GM10248 (cell line): ENCODE data around the gene CHCHD5.

Experiments
- CTCF ChIA-PET: fragments of 300-600 bp; sonication (Branson Sonifier 250); formaldehyde crosslinking; extraction: SDS; loops from one replicate; lab custom pipeline; 2021; ENCODE audit warnings: antibody characterized with exemption; lab: Yijun Ruan, JAX
- POLR2A ChIA-PET: fragments of 350-650 bp; sonication (Branson Sonifier 250); formaldehyde crosslinking; extraction: SDS; loops from one replicate; lab custom pipeline; 2020; ENCODE audit warnings: antibody characterized with exemption; lab: Yijun Ruan, JAX
- DNase-seq: peaks from one replicate; pipeline ENCODE4 v3.0.0; 2012; ENCODE audit errors: extremely low spot score
- CTCF ChIP-seq: IDR thresholded peaks from 2 replicates; pipeline ENCODE4 v1.5.1; 2012; ENCODE audit warnings: mild to moderate bottlenecking, low read depth; ENCODE audit errors: extremely low read depth, missing control alignments, control extremely low read depth

Gene CHCHD5

DNA sequence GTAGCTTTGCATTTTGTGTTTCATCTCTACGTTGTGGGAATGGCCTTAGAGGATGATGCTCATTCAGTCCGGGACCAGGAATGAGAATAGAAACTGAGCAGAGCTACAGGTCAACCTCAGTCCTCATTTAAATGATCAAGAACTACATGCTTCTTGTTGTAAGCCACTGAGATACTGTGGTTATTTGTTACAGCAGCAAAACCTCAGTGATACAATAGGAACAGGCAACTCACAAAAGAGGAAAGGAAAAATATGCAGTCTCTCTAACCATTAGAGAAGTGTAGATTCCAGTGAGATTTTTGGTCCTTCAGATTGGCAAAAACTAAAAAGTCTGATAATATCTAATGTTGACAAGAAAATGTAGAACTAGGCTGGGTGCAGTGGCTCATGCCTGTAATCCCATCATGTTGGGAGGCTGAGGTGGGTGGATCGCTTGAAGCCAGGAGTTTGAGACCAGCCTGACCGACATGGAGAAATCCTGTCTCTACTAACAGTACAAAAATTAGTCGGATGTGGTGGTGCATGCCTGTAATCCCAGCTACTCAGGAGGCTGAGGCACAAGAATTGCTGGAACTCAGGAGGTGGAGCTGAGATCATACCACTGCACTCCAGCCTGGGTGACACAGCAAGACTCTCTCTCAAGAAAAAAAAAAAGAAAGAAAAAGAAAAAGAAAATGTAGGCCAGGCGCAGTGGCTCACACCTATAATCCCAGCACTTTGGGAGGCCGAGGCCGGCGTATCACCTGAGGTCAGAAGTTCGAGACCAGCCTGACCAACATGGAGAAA lies 13.3 kb downstream of the CHCHD5 start:
- ChIA-PET POLR2A (no interaction called here), CTCF (interaction anchor here (0.9 to 2.5 kb wide), 8 partner anchors 11 to 142 kb away, joined by 3 to 13 read pairs (median 4); no protein-coding TSS in a partner anchor)
- DNase-seq = no peak

GRCh38 chr2:112600634-112601033 lies 16.2 kb downstream of the CHCHD5 start:
- CTCF ChIA-PET = interaction anchor here (0.8 to 9.8 kb wide), 39 partner anchors 8 to 341 kb away, joined by 3 to 147 read pairs (median 5); partner anchors contain the start of gene CHCHD5
- no peak for TF ChIP-seq CTCF
- DNase-seq = no peak
- POLR2A ChIA-PET = interaction anchor here (0.7 kb wide), 2 partner anchors 30 to 1926 kb away, joined by 3 to 4 read pairs; no protein-coding TSS in a partner anchor

More for the DNA sequence above, 13.3 kb downstream of the CHCHD5 start:
- TF ChIP-seq CTCF = no peak

DNA sequence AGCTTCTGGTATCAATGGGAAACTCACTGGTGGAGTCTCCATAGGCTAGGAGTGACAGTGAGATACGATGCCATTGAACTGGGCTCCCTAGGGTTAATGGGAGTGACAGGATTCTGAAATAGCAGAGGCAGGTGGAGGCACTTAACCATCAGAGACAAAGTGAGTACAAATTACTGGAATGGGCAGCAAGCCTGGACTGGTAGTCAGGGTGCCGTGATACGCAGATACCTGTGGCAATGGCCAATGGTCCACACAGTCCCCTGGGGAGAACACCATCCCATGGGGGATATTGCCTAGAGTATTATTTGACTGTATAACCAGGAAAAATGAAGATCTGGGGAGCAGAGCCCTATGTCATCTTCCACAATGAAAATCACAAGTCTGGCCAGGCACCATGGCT lies 17.3 kb downstream of the CHCHD5 start:
- TF ChIP-seq CTCF = no peak
- no peak for DNase-seq
- CTCF ChIA-PET = interaction anchor here (0.8 to 9.8 kb wide), 8 partner anchors 11 to 340 kb away, joined by 3 to 147 read pairs (median 8); no protein-coding TSS in a partner anchor
- POLR2A ChIA-PET = no interaction called here

GRCh38 chr2:112602917-112603316 lies 18.5 kb downstream of the CHCHD5 start:
- POLR2A ChIA-PET = no interaction called here
- TF ChIP-seq CTCF = no peak
- CTCF ChIA-PET = interaction anchor here (2.0 to 9.8 kb wide), 3 partner anchors 89 to 339 kb away, joined by 5 to 147 read pairs (median 19); no protein-coding TSS in a partner anchor
- no peak for DNase-seq

DNA sequence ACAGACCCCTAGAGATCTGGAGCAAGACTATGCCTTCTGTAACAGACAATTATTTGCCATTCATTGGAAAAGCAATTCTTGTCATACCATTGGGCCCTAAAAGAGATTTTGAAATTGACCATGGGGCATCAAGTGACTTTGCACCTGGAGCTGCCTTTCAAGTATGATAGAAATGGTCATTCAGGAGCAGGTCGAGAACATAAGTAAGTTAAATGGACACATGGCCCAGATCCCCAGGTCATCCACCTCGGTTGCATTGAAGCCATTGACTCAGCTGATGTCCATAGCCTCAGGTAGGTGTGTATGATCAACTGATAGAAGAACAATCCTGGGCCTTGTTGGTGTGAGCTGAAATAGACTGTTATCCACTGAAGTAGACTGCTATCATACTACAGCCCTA lies 19.3 kb downstream of the CHCHD5 start:
- CTCF ChIA-PET = interaction anchor here (1.2 to 9.8 kb wide), 7 partner anchors 20 to 338 kb away, joined by 3 to 147 read pairs (median 5); no protein-coding TSS in a partner anchor
- no peak for TF ChIP-seq CTCF
- POLR2A ChIA-PET = no interaction called here
- no peak for DNase-seq

DNA sequence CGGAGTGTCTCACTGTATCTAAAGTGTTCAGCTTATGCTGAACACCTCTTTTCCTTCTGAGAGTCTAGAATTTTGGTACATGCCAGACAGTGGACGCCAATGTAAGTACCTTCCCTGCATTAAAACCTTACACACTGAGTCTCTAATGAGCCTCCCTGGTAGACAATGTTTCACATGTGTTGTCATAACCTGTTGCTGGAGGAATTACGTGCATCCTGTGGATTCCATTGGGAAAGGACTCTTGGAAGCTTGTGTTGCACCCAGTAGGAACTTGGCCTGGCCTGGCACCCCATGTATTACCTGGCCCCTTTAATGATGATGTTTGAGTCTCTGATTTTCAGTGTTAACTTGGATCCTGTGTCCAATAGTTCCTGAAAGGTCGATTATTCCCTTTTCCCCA lies 20.5 kb downstream of the CHCHD5 start:
- POLR2A ChIA-PET = no interaction called here

More for the DNA sequence above, 20.5 kb downstream of the CHCHD5 start:
- no peak for DNase-seq
- CTCF ChIA-PET = interaction anchor here (1.2 to 9.8 kb wide), 6 partner anchors 20 to 337 kb away, joined by 3 to 147 read pairs (median 6); no protein-coding TSS in a partner anchor
- no peak for TF ChIP-seq CTCF
